Measurements from ENCODE around the gene IP6K2.

The IP6K2 gene

DNA sequence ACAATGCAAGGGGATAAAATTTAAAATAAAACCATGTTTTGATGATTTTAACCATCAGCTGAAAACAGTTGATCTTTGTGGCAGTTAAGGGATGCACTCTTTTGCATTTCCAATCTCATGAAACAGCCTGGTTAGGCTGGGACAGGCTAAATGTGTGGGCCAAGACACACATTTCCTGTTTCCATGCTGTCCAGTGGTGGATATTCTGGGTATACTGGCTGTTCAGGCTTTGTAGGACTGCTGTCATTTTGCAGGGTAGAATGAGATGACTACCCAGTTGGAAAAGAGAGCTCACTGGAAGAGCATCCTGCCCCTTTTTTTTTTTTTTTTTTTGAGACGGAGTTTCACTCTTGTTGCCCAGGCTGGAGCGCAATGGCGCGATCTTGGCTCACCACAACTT lies 42.0 kb upstream of the IP6K2 start:
- Histone ChIP-seq H3F3A (ENCODE audit: insufficient read depth, low read length) (no peaks in the 10 kb centered on the region), H3K79me2 (ENCODE audit: insufficient read depth, low read length) (no peaks in the 10 kb centered on the region), H3K27ac (ENCODE audit: low read depth, low read length, poor library complexity, severe bottlenecking) (no peak overlapping the region), H3K4me3 (ENCODE audit: low read depth, low read length, poor library complexity, severe bottlenecking) (no peak overlapping the region), H3K9me2 (ENCODE audit: low read depth, low read length) (no peaks in the 10 kb centered on the region), H3K9ac (ENCODE audit: low read length) (no peak overlapping the region), H3K4me1 (ENCODE audit: insufficient read depth, low read length, severe bottlenecking) (no peaks in the 10 kb centered on the region), H2AFZ (ENCODE audit: low read length) (no peak overlapping the region), H3K4me2 (ENCODE audit: low read length) (no peak overlapping the region), H3K36me3 (ENCODE audit: insufficient read depth, low read length) (peaks cover 23% of the 10 kb centered on the region), H3K9me3 (ENCODE audit: low read length) (no peaks in the 10 kb centered on the region), H4K20me1 (ENCODE audit: insufficient read depth, low read length) (no peaks in the 10 kb centered on the region), H3K27me3 (ENCODE audit: insufficient read depth, low read length) (no peaks in the 10 kb centered on the region)
- no peak for TF ChIP-seq CTCF (IDR thresholded peaks at IDR 0.05; ENCODE audit: low read length)
- TF ChIP-seq EZH2 (IDR thresholded peaks at IDR 0.05; ENCODE audit: borderline replicate concordance, low read length), result no peak

GRCh38 chr3:48756640-48757039 lies 39.6 kb upstream of the IP6K2 start:
- no peak overlapping the region for H3K27ac ChIP-seq (ENCODE audit: low read depth, low read length, poor library complexity, severe bottlenecking)
- no peak overlapping the region for H3K4me2 ChIP-seq (ENCODE audit: low read length)
- no peak overlapping the region for H3K9ac ChIP-seq (ENCODE audit: low read length)
- peaks cover 16% of the 10 kb centered on the region; the same call in 1 of the 2 replicates for H3K36me3 ChIP-seq (ENCODE audit: insufficient read depth, low read length)
- no peaks in the 10 kb centered on the region for H3K27me3 ChIP-seq (ENCODE audit: insufficient read depth, low read length)
- H3F3A ChIP-seq (ENCODE audit: insufficient read depth, low read length), result no peaks in the 10 kb centered on the region
- H3K9me3 ChIP-seq (ENCODE audit: low read length), result no peaks in the 10 kb centered on the region
- H3K4me1 ChIP-seq (ENCODE audit: insufficient read depth, low read length, severe bottlenecking), result no peaks in the 10 kb centered on the region
- H3K9me2 ChIP-seq (ENCODE audit: low read depth, low read length), result no peaks in the 10 kb centered on the region
- H3K79me2 ChIP-seq (ENCODE audit: insufficient read depth, low read length), result no peaks in the 10 kb centered on the region
- no peaks in the 10 kb centered on the region for H4K20me1 ChIP-seq (ENCODE audit: insufficient read depth, low read length)
- no peak overlapping the region for H3K4me3 ChIP-seq (ENCODE audit: low read depth, low read length, poor library complexity, severe bottlenecking)
- TF ChIP-seq CTCF (IDR thresholded peaks at IDR 0.05; ENCODE audit: low read length) (no peak), EZH2 (IDR thresholded peaks at IDR 0.05; ENCODE audit: borderline replicate concordance, low read length) (no peak)
- no peak overlapping the region for H2AFZ ChIP-seq (ENCODE audit: low read length)

- Histone ChIP-seq H3K36me3 (ENCODE audit: insufficient read depth, low read length) (peaks cover 22% of the 10 kb centered on the region; the same call in 1 of the 2 replicates), H3K4me1 (ENCODE audit: insufficient read depth, low read length, severe bottlenecking) (no peaks in the 10 kb centered on the region), H3K27ac (ENCODE audit: low read depth, low read length, poor library complexity, severe bottlenecking) (no peak overlapping the region), H3K4me3 (ENCODE audit: low read depth, low read length, poor library complexity, severe bottlenecking) (no peak overlapping the region), H3K4me2 (ENCODE audit: low read length) (no peak overlapping the region), H3K9me2 (ENCODE audit: low read depth, low read length) (no peaks in the 10 kb centered on the region), H3K79me2 (ENCODE audit: insufficient read depth, low read length) (no peaks in the 10 kb centered on the region), H3K9me3 (ENCODE audit: low read length) (no peaks in the 10 kb centered on the region), H3K9ac (ENCODE audit: low read length) (no peak overlapping the region), H3K27me3 (ENCODE audit: insufficient read depth, low read length) (no peaks in the 10 kb centered on the region), H2AFZ (ENCODE audit: low read length) (no peak overlapping the region), H3F3A (ENCODE audit: insufficient read depth, low read length) (no peaks in the 10 kb centered on the region), H4K20me1 (ENCODE audit: insufficient read depth, low read length) (no peaks in the 10 kb centered on the region)
- TF ChIP-seq CTCF (IDR thresholded peaks at IDR 0.05; ENCODE audit: low read length), result no peak
- no peak for TF ChIP-seq EZH2 (IDR thresholded peaks at IDR 0.05; ENCODE audit: borderline replicate concordance, low read length)
These were observed 33.8 kb upstream of the IP6K2 start for GRCh38 chr3:48750856-48751255.
